Activated CD8-positive, alpha-beta memory T cell treated with anti-CD3 and anti-CD28 coated beads for 1 hour (primary cell): ENCODE data around the gene DTNA.

Experiments
- DNase-seq, 2 donors: peaks; one replicate each; pipeline ENCODE4 v3.0.0-alpha.2; 2020; ENCODE audit warnings: low read depth in 1 of 2; ENCODE audit errors: extremely low read depth in 1 of 2

Gene DTNA

DNA sequence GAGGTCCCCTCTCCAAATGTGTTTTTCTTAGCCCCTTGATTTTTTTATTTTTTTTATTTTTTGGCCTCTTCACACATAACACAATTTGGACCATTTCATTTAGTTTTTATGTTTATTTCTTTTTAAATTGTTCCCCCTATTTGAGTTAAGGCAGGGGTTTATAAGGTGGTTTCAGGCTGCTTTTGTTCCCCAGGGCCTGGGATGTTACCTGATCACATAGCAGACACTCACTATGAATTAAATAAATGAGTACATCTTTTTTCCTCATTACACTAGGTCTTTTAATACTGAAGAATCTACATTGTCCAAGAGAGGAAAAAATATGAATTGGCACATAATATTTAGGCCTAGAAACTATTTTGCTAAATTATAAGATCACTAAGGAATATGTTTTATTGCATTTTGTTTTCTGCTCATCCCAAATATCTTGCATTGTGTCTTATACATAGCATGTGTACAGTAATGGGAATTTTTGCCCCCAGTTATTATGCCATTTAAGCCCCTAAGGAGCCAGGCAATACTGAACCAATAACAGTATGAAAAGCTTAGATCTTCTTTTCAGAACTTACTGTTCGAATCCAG lies 218.7 kb downstream of the DTNA start:
- DNase-seq = no peak

DNA sequence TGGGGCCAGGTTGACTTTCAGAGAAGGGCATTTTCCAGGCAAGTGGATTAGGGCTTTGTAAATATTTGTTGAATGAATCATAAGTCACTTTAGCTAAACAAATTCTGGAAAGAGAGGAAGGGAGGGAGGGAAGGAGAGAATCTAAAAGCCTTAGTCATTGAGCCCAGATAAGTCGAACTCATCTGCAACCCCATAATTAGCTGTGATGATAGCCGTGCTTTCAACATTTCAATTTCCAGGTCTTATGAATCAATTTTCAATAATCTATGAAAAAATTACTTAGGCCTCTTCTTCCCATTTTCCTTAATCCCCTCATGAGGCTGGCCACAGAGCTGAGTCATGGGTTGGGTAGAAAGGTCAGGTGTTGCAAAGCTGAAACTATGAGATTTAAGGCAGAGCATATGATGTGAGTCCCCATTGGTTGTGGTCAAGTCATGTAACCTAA lies 219.3 kb downstream of the DTNA start:
- no peak for DNase-seq

DNA sequence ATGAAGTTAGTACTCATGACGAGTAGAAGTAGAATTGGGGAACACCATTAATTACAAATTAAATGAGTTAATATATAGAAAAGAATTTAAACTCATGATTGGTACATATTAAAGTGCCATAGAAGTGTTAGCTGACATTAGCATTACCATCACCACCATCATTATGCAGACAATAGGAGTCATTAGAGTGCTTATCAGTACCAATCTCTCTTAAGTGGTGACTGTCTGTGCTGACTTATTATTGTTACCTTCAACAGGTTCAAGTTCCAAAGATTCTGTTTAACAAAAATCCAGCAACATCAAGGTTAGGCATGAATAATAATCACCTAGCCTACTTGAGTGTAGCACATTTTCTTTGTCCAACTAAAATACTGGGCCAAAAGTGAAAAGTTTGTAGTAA lies 222.3 kb downstream of the DTNA start:
- no peak for DNase-seq

DNA sequence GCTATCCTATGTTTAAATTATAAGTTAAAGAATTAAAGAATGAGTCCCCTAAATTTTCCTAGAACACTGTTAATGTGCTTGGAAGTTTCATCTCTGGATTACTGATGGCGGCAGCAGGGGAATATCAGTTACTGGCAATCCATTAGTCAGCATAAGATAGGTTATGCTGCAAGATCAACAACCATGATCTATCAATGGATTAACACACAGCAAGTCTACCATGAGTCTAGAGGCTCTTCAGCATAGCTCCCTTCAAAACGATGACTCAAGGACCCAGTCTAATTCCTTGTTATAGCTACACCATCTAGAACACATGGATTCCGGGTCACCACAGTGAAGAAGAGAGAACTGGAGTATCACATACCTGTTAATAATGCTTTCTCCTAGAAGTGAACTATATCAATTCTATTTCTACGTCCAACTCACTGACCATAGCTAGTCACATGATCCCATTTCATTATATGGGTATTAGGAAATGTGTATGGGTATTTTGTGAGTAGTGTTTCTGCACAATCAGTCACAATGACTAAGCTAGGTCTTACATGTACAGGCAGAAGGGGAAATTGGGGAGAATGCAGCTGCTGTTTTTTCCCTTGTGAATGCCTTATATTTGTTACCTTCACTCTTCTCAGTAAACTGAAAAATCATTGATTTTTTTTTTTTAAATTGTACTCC lies 222.8 kb downstream of the DTNA start:
- DNase-seq = no peak

DNA sequence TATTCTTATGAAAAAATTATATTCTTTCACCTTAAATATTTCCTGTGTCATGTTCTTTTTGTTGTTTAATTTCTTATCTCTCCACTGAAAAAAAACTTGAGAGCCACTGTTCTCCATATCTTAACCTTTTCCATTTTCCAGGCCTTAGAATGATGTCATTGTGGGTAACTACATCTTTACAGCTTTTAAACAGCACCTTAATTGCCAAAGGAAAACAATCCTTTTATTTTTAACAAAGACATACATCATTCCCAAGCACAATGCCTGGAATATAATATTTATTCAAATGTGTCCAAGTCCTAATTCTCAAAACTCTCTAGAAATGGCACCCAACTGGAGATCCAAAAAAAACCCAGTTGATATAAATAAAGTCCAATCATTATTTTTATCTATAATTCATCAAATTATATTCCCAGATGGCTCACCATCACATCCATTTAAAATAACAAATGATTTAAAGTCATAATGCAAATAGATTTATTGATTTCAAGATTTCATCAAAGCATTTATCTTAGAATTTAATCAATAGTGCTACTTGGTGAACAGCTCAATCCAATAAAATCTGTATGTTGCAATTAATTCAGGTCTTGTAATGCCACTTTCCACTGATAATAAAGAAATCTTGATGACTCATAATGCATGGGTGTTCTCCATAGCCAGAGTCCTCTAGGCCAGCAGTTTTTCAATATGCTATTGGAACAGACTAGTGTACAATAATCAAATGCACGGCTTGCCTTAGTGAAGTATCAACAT lies 224.0 kb downstream of the DTNA start:
- DNase-seq = no peak

DNA sequence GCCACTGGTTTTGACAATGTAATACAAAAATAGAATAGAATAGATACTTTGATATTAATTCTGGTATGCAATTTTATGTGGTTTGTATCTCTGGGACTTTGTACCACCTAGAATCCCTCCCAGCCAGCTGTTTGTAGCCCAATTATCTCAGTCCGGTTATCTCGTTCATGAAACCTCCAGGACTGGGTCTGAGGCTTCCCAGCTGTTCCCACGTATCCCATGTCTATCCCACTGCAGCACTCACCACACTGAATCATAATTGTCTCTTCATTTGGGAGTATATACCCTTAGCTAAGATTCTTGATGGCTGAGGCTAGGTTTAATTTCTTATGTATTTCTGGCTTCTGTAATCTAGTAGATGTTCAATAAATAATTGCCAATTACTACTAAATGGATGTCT lies 226.7 kb downstream of the DTNA start:
- no peak for DNase-seq

DNA sequence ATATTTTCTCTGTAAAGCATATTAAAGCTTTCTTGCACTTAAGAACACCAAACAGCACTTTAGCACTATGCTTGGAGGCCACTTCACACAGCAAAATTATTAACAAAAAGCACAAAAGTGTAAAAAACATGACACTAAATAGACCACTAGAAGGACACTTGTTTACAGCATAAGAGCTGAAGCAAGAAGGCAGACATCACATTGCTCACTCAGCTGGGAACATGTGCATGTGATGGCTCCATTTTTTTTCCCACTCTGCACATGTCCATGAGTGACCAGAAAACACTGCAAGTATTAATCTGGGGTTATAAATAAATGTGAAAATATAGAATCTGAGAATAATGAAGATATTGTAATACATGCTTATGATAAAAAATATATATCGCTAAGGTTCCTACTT lies 228.0 kb downstream of the DTNA start:
- DNase-seq = no peak
